ENCODE measurements around the gene NXPE2. TPM values are rescaled to one million over a fixed set of nuclear protein-coding genes. Genes with fewer than 3 reads are reported as not detected.

Gene NXPE2
- total and polyA plus RNA-seq, 2 of the 13 experiments (the other 11 are each of a cell fraction or from before 2014, with no cell fraction given) = not detected

DNA sequence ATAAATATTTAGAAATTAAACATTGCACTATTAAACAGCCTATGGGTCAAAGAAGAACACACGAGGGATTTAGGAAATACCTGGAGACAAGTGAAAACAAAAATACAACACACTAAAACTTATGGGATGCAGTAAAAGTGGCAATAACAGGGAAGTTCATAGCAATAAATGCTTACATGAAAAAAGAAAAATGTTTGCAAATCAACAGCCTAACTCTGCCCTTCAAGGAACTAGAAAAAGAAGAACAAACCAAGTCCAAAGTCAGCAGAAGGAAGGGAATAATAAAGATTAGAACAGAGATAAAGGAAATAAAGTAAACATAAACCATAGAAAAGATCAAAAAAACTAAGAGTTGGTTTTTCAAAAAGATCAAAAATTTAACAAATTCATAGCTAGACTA, 31.6 kb downstream of the NXPE2 start:
- ChIA-PET CTCF (ENCODE audit: low intra/inter-chr PET ratio, low total read pairs) (no interaction called here), POLR2A (no interaction called here)
- DNase-seq (ENCODE audit: low spot score) = no peak
- FAIRE-seq = no peak
- ATAC-seq = no peak
- H3K4me2 ChIP-seq (ENCODE audit: low read depth, low read length) = no peak overlapping the region
- no peaks in the 10 kb centered on the region for H4K20me1 ChIP-seq (ENCODE audit: insufficient read depth, low read length)
- H3K36me3 ChIP-seq (replicated peaks in 1 of 2; ENCODE audit: control insufficient read depth in 1 of 2, insufficient read depth in 2 of 2, low read length in 2 of 2) = no peaks in the 10 kb centered on the region
- no peak overlapping the region for H3K4me3 ChIP-seq (replicated peaks in 1 of 3; ENCODE audit: insufficient read depth in 1 of 3, low read depth in 2 of 3, low read length in 3 of 3)
- H2AFZ ChIP-seq (ENCODE audit: low read length) = no peak overlapping the region
- in situ Hi-C loops (cut with HindIII; ENCODE audit: extremely low pct_ligation_motif_present, low pct_unique_long_range_greater_than_20kb) = no loop called here
- H3K27ac ChIP-seq (ENCODE audit: extremely low read length, insufficient read depth, low read length) = no peak overlapping the region
- no peaks in the 10 kb centered on the region; a peak in 1 of 5 replicates for H3K27me3 ChIP-seq (ENCODE audit: control insufficient read depth in 1 of 2, insufficient read depth in 2 of 2, low read length in 2 of 2)
- no peaks in the 10 kb centered on the region for H3K9me3 ChIP-seq (ENCODE audit: low read length)
- intact Hi-C loops (cut with micrococcal nuclease; ENCODE audit: unreplicated experiment) = no loop called here
- TF ChIP-seq HNRNPK (IDR thresholded peaks at IDR 0.05; ENCODE audit: low read depth, low read length, poor library complexity, severe bottlenecking) (no peak), SP4 (CRISPR knock-in tag; IDR thresholded peaks at IDR 0.05) (no peak), ZNF709 (CRISPR knock-in tag; IDR thresholded peaks at IDR 0.05) (no peak), RNF219 (CRISPR knock-in tag; IDR thresholded peaks at IDR 0.05) (no peak), ZNF337 (CRISPR knock-in tag; IDR thresholded peaks at IDR 0.05; ENCODE audit: borderline replicate concordance, low read depth) (no peak), HNF4A (CRISPR knock-in tag; IDR thresholded peaks at IDR 0.05) (no peak), ZBTB8A (CRISPR knock-in tag; IDR thresholded peaks at IDR 0.05; ENCODE audit: borderline replicate concordance, low read depth) (no peak)
- H3K79me2 ChIP-seq (ENCODE audit: insufficient read depth, low read length) = no peaks in the 10 kb centered on the region
- BruUV-seq (replicated peaks) = no TSS peak
- 2% methylated on average over 1 of the region's 1 CpG for WGBS (ENCODE audit: low lambda C conversion rate)
- no peak overlapping the region for H3K9ac ChIP-seq (ENCODE audit: insufficient read depth, low read depth, low read length)
- no peaks in the 10 kb centered on the region for H3K4me1 ChIP-seq (ENCODE audit: insufficient read depth, low read length)

GRCh38 chr11:114713756-114714155, 35.4 kb downstream of the NXPE2 start:
- FAIRE-seq (no peak), ATAC-seq (no peak), DNase-seq (ENCODE audit: low spot score) (no peak)
- Histone ChIP-seq H3K27me3 (ENCODE audit: control insufficient read depth in 1 of 2, insufficient read depth in 2 of 2, low read length in 2 of 2) (peaks cover 0 to 3% of the 10 kb centered on the region in 2 experiments; a peak in 3 of 5 replicates), H3K27ac (ENCODE audit: extremely low read length, insufficient read depth, low read length) (no peak overlapping the region), H4K20me1 (ENCODE audit: insufficient read depth, low read length) (no peaks in the 10 kb centered on the region), H3K79me2 (ENCODE audit: insufficient read depth, low read length) (no peaks in the 10 kb centered on the region), H2AFZ (ENCODE audit: low read length) (no peak overlapping the region), H3K9ac (ENCODE audit: insufficient read depth, low read depth, low read length) (no peak overlapping the region), H3K4me2 (ENCODE audit: low read depth, low read length) (no peak overlapping the region), H3K9me3 (ENCODE audit: low read length) (no peaks in the 10 kb centered on the region), H3K36me3 (replicated peaks in 1 of 2; ENCODE audit: control insufficient read depth in 1 of 2, insufficient read depth in 2 of 2, low read length in 2 of 2) (no peaks in the 10 kb centered on the region), H3K4me3 (replicated peaks in 1 of 3; ENCODE audit: insufficient read depth in 1 of 3, low read depth in 2 of 3, low read length in 3 of 3) (no peak overlapping the region), H3K4me1 (ENCODE audit: insufficient read depth, low read length) (no peaks in the 10 kb centered on the region)
- in situ Hi-C loops (cut with HindIII; ENCODE audit: extremely low pct_ligation_motif_present, low pct_unique_long_range_greater_than_20kb) = no loop called here
- TF ChIP-seq ZNF850 (CRISPR knock-in tag; conservative IDR thresholded peaks at IDR 0.05) = no peak
- TF ChIP-seq, protein P1, sequence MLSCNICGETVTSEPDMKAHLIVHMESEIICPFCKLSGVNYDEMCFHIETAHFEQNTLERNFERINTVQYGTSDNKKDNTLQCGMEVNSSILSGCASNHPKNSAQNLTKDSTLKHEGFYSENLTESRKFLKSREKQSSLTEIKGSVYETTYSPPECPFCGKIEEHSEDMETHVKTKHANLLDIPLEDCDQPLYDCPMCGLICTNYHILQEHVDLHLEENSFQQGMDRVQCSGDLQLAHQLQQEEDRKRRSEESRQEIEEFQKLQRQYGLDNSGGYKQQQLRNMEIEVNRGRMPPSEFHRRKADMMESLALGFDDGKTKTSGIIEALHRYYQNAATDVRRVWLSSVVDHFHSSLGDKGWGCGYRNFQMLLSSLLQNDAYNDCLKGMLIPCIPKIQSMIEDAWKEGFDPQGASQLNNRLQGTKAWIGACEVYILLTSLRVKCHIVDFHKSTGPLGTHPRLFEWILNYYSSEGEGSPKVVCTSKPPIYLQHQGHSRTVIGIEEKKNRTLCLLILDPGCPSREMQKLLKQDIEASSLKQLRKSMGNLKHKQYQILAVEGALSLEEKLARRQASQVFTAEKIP (CRISPR knock-in tag; IDR thresholded peaks at IDR 0.05; ENCODE audit: borderline replicate concordance) = no peak
- TF ChIP-seq XBP1 (CRISPR knock-in tag; IDR thresholded peaks at IDR 0.05) = no peak
- intact Hi-C loops (cut with micrococcal nuclease; ENCODE audit: unreplicated experiment) = no loop called here
- CTCF ChIA-PET (ENCODE audit: low intra/inter-chr PET ratio, low total read pairs) = no interaction called here
- no TSS peak for BruUV-seq (replicated peaks)
- POLR2A ChIA-PET = no interaction called here
- WGBS (ENCODE audit: low lambda C conversion rate) = 38% methylated on average over 2 of the region's 2 CpGs
